ENCODE results near the gene SEL1L3. TPM values are rescaled to one million over a fixed set of nuclear protein-coding genes. Genes with fewer than 3 reads are reported as not detected.
A peak's percentile ranks its signal among the peaks of the same experiment; 100 is the strongest.

The SEL1L3 gene
- total RNA-seq, 1 donor from 2014 or later, result 3.2 TPM

DNA sequence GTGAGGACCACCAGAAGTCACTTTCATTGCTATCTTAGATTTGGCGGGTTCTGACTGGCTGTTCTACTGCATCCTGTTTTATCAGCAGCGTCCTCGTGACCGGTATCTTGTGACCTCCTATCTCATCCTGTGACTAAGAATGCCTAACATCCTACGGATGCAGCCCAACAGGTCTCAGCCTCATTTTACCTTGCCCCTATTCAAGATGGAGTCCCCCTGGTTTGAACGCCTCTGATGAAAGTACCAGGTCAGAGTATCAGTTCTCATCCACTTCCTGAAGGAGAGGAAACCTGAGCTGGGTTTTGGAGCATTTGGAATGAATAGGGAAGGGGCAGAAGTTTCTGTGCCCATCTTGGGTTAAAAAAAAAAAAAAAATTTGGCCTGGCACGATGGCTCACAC lies 136.9 kb downstream of the SEL1L3 start:
- ATAC-seq (ENCODE audit: poor library complexity), result no peak
- no peak for DNase-seq

DNA sequence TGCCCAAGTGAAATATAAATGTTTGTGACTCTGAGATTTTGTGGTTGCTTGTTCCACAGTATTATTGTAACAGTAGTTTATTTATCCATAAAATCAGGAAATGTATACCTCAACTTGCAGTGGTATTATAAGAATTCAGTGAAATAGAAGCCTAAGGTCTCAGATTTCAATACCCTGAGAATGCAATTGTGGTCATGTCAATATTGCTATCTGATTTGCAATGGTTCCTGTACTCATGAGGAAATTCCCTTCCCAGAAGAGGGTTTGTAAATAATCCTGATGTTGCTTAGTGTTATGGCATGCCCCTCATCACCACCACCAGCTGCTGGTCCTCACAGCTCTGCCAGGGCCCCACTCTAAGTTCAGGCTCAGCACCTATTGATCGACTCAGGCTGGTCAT lies 139.4 kb downstream of the SEL1L3 start:
- intact Hi-C loops (cut with DNase I), result no loop called here

More for the DNA sequence above, 136.9 kb downstream of the SEL1L3 start:
- intact Hi-C loops (cut with DNase I), result no loop called here

DNA sequence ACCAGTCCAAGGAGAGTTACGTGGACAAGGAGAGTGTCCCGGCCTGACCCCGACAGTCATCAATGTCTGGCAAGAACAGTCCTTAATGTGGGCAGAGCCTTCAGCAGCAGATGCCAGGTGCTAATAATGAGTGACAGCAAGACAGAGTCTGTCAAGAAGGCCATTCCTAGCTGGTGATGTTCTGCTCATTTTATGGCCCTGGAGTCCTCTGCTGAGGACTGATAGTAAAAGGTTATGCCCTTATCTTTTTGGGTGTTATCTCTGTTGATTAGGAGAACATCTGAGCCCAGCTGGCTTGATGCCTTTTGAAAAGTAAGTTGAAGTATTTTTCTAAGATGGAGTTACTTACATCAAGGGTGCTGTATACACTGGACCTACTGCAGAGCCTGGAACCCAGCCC lies 139.8 kb downstream of the SEL1L3 start:
- intact Hi-C loops (cut with DNase I), result no loop called here
- ATAC-seq (ENCODE audit: poor library complexity) (no peak), DNase-seq (no peak)

More for the DNA sequence above, 139.4 kb downstream of the SEL1L3 start:
- DNase-seq (no peak), ATAC-seq (ENCODE audit: poor library complexity) (no peak)

DNA sequence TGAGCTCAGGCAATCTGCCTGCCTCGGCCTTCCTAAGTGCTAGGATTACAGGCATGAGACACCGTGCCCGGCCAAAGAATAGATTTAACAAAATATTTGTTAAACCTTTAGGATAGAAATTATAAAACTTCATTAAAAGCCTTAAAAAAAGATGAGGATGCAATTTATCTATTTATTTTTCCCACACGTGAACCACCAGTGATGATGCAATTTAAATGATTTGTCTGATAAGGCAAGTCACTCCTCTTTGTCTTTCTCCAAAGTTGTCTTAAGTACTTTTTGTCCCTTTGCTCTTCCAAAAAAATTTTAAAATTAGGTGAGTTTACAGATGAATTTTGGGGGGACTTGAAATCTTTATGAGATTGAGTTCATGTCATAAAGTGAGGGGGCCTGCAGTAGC lies 149.0 kb downstream of the SEL1L3 start:
- no peak for DNase-seq
- intact Hi-C loops (cut with DNase I), result no loop called here
- ATAC-seq (ENCODE audit: poor library complexity), result no peak

DNA sequence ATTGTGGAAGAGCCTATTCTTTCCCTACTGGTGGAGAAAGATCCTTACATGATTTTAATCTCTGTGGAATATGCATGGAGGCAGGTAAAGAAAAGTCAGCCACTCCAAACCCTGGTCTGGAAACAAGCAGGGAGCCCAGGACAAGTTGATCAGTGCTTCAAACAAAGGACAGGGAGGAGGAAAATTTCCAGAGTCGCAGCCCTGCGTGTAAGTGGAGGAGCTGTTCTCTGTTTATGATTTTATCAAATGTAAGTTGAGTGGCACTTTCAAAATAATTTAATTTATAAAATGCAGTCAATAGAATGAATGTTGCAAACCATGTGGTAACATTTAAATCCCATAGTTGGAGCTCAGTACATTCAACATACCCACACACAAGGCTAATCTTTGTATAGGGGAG lies 150.2 kb downstream of the SEL1L3 start:
- DNase-seq (no peak), ATAC-seq (ENCODE audit: poor library complexity) (no peak)
- intact Hi-C loops (cut with DNase I), result no loop called here

DNA sequence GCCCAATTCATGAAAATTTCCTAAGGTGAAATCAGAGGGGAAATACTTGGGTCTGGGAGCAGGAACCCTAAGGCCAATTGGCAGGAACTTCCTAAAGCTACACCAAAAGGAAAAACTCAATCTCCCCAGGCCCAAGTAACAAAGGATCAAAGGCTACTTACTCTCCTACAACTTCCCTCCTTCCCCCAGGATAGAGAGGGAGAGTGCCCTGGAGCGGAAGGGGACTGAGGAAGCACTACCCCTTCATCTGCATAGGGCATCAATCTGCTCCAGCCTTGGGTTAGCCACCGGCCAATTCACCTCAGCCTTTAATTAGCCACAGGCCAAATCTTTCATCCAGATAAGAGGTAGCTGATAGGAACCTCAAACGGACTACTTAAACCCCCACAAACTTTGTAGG lies 152.2 kb downstream of the SEL1L3 start:
- intact Hi-C loops (cut with DNase I), result no loop called here
- ATAC-seq (ENCODE audit: poor library complexity) (no peak), DNase-seq (no peak)

DNA sequence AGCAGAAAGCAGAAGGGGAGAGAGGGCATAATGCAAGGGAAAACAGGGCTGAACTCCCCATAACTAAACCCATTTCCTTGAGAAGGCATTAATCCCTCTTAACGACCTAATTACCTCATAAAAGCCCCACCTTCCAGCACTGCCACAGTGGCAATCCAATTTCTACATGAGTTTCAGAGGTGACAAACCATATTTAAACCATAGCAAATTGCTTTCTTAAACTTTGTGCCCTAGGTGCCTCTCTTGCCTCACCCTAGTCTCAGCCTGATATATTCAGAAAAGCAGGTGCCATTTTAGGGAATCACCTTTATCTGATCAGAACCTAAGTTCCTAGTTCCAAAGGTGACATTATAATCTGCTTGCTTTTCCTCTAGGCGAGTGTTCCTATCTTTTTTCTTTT lies 158.3 kb downstream of the SEL1L3 start:
- no peak for DNase-seq
- ATAC-seq (ENCODE audit: poor library complexity), result no peak
- intact Hi-C loops (cut with DNase I), result no loop called here

DNA sequence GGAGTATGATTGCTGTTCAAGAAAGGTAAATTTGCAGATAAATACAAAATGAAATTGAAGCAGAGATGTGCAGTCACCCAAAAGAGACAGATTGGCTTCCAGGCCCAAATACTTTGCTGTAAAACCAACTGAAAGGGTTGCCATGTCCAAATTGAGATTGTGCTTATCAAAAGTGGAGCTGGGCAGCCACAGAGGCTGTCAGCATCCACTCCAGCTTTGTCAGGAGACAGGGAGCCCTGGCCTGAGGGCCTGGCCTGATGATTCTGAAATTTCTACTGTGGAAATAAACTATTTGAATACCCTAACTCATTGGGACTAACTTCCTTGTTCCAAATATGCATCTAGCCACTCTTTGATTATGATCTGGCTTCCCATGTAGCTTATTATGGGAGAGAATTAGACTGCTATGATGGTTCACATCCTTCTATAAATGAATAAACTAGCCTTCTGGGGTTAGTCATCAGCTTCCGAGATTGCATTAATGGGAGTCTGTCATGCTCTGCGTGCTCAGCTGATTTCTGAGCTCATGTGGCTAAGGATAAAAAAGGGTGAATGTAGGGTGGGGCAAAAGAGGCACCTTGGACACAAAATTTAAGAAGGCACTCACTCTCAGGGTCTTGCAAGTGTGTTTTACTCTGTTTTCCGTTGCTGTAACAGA lies 158.9 kb downstream of the SEL1L3 start:
- DNase-seq (no peak), ATAC-seq (ENCODE audit: poor library complexity) (peak; percentile 79)
- intact Hi-C loops (cut with DNase I), result no loop called here

DNA sequence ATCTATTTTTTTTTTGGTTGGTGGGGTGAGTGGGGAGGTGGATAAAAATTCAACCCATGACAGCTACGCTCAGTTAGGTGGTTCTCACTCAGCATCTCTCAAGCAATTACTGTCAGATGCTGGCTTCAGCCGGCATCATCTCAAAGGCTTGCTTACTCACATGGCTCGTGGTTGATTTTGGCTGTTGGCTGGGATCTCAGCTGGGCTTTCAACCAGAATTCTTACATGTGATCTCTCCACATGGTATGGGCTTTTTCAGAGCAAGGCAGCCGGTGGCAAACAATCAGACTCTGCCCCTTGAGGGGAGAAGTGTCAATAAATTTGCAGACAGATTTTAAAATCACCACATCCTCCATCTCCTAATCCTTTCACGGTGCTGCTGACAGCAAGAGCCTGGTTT lies 159.9 kb downstream of the SEL1L3 start:
- intact Hi-C loops (cut with DNase I), result no loop called here
- DNase-seq (peak; percentile 44), ATAC-seq (ENCODE audit: poor library complexity) (peak; percentile 90)

DNA sequence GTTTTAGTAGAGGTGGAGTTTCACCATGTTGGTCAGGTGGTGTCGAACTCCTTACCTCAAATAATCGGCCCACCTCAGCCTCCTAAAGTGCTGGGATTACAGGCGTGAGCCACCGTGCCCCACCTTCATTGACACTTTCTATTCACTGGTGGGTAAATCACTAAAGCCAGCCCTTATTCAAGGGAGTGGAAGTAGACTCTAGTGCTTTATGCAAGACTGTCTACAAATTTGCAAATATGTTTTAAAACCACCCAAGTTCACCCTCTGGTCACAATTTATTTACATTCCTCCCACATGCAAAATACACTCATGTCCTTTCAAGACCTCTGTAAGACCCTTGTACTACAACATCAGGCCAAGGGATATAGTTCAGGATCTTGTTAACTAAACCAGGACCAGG lies 162.1 kb downstream of the SEL1L3 start:
- DNase-seq (no peak), ATAC-seq (ENCODE audit: poor library complexity) (no peak)
- intact Hi-C loops (cut with DNase I), result no loop called here

DNA sequence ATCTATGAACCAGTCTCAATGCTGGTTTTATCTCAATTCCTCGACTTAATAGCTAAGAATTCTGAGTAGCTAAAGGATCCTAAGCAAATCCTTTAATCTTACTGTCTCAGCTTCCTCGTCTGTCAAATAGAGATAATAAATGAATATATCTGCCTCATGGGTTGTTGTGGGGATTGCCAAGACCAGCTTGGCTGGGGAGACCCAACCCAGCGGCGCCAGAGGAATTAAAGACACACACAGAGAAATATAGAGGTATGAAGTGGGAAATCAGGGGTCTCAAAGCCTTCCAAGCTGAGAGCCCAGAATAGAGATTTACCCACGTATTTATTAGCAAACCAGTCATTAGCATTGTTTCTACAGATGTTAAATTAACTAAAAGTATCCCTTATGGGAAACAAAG lies 165.3 kb downstream of the SEL1L3 start:
- DNase-seq (no peak), ATAC-seq (ENCODE audit: poor library complexity) (no peak)
- intact Hi-C loops (cut with DNase I), result no loop called here

Other genes with a start within 250 kb of the SEL1L3 start
- 0.11 TPM for gene SLC34A2, start 207.1 kb downstream of the SEL1L3 start, total RNA-seq
- gene SMIM20, start 51.2 kb upstream of the SEL1L3 start, total RNA-seq, result 40.1 TPM

Measured in Right ventricle myocardium superior (tissue), 1 donor.